ENCODE results near the gene MCTP2.

DNA sequence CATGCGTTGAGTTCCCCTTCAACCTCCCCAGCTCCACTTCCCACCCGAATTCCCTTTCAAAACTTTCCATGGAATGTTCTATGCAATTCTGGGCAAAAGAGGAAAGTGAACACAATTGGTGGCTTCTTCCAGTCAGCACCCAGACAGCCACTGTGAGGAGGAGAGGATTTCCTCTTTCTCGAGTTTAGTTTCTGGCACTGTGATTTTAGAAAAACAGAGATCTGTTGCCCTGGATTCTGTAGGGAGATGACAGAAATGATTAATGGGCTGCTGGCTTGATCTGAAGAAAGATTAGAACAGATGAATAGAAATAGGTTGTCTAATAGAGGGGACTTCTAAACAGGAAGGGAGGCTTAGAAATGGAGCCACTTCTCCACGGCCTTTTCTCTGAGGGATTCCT is 172.0 kb downstream of the MCTP2 start:
- TF ChIP-seq CBFB (CRISPR knock-in tag; IDR thresholded peaks at IDR 0.05) (no peak), NRF1 (conservative IDR thresholded peaks at IDR 0.05 in 1 of 2, IDR thresholded peaks at IDR 0.05 in 1 of 2) (no peak), SMARCC2 (IDR thresholded peaks at IDR 0.05; ENCODE audit: low read depth) (no peak), BRCA1 (IDR thresholded peaks at IDR 0.05) (no peak), BRCA1 (CRISPR knock-in tag; IDR thresholded peaks at IDR 0.05) (no peak), POLR2A (conservative IDR thresholded peaks at IDR 0.05) (no peak), MAFF (IDR thresholded peaks at IDR 0.05; ENCODE audit: low read length) (no peak), TBP (optimal IDR thresholded peaks at IDR 0.05; ENCODE audit: low read depth, low read length) (no peak), XRCC3 (IDR thresholded peaks at IDR 0.05) (no peak), CC2D1A (IDR thresholded peaks at IDR 0.05) (no peak), ZNF41 (CRISPR knock-in tag; conservative IDR thresholded peaks at IDR 0.05) (no peak), IRF2 (CRISPR knock-in tag; IDR thresholded peaks at IDR 0.05) (no peak), TCF7 (IDR thresholded peaks at IDR 0.05; ENCODE audit: borderline replicate concordance) (no peak), MEF2D (tag; conservative IDR thresholded peaks at IDR 0.05; ENCODE audit: low read depth) (no peak)
- TF ChIP-seq, protein P1, sequence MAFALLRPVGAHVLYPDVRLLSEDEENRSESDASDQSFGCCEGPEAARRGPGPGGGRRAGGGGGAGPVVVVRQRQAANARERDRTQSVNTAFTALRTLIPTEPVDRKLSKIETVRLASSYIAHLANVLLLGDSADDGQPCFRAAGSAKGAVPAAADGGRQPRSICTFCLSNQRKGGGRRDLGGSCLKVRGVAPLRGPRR (CRISPR knock-in tag; IDR thresholded peaks at IDR 0.05) = no peak

Data from K562 (cell line).